A673 (cell line): ENCODE measurements around the gene PRSS21.

Experiments
- EZH2 ChIP-seq: fragments of 200-600 bp; sonication (generic); IDR thresholded peaks from 2 replicates; pipeline ENCODE4 v1.6.1; 2017; ENCODE audit warnings: borderline replicate concordance, low read depth, mild to moderate bottlenecking, mixed read lengths, antibody characterized with exemption, low read length; ENCODE audit not compliant: poor library complexity, severe bottlenecking
- TF ChIP-seq, protein P1 (sequence below): fragments of 300-800, 200-600 bp; sonication (generic); conservative IDR thresholded peaks from 2 replicates; pipeline ENCODE4 v1.5.1; 2017; ENCODE audit warnings: low read depth, mild to moderate bottlenecking, antibody characterized with exemption, low read length, moderate library complexity, mixed read lengths

DNA sequence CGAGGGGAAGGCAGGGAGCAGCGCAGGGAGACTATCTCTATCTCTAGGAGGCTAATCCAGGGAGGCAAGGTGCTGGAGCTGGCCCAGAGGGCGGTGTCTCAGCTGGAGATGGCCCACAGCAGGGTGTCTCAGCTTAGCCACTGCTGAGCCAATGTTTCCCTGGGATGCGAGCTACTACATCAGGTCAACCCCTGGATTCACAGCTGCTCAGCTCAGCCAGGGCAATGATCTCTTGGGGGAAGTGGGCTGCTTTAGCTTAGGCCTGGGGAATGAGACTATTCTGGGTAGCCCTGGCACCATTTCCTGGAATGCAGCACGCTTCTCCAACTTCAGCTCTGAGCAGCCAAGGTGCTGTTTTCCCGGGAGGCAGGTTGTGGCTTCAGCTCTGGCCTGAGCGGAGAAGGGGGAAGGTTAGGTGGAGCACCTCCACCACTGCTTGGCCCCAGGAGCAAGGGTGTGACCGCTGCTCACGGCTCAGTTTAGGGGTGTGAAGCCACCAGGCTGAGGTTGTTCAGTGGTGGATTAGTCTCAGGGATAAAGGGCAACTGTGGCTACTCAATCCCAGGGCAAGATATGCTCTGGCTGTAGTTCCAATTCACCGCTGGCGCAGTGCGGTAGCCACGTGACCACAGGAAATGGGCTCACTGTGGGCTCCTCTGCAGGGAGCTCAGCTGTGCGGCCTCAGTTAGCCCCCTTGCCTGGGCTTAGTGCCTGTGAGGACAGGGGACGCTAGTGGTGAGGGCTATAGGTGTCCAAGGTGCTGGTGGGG, 5.2 kb upstream of the PRSS21 start:
- TF ChIP-seq, protein P1, sequence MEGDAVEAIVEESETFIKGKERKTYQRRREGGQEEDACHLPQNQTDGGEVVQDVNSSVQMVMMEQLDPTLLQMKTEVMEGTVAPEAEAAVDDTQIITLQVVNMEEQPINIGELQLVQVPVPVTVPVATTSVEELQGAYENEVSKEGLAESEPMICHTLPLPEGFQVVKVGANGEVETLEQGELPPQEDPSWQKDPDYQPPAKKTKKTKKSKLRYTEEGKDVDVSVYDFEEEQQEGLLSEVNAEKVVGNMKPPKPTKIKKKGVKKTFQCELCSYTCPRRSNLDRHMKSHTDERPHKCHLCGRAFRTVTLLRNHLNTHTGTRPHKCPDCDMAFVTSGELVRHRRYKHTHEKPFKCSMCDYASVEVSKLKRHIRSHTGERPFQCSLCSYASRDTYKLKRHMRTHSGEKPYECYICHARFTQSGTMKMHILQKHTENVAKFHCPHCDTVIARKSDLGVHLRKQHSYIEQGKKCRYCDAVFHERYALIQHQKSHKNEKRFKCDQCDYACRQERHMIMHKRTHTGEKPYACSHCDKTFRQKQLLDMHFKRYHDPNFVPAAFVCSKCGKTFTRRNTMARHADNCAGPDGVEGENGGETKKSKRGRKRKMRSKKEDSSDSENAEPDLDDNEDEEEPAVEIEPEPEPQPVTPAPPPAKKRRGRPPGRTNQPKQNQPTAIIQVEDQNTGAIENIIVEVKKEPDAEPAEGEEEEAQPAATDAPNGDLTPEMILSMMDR, result no peak
- no peak for TF ChIP-seq EZH2
